Neural cell (in vitro differentiated cells): ENCODE data around the gene TRIM72. TPM values are rescaled to one million over a fixed set of nuclear protein-coding genes. Genes with fewer than 3 reads are reported as not detected.

Experiments used
- H2AFZ ChIP-seq: fragments of 200-600, 300-800 bp; sonication (generic), shearing (Covaris generic); 2 replicates; pipeline ENCODE4 v1.6.0; 2014; ENCODE audit warnings: low read depth, mild to moderate bottlenecking, antibody characterized with exemption, low read length, moderate library complexity
- H3F3A ChIP-seq: fragments of 200-600 bp; shearing (Covaris generic); 2 replicates; pipeline ENCODE4 v1.6.1; 2016; ENCODE audit warnings: mild to moderate bottlenecking, moderate library complexity, mixed read lengths, antibody characterized with exemption, low read length; ENCODE audit not compliant: insufficient read depth, poor library complexity, severe bottlenecking
- H3K27ac ChIP-seq: fragments of 200-600, 300-800 bp; sonication (generic), shearing (Covaris generic); 2 replicates; pipeline ENCODE4 v1.5.1; 2014; ENCODE audit warnings: mild to moderate bottlenecking, low read length, moderate library complexity
- H3K27me3 ChIP-seq: fragments of 300-800, 200-600 bp; sonication (generic), shearing (Covaris generic); 2 replicates; pipeline ENCODE4 v1.6.0; 2014; ENCODE audit warnings: mild to moderate bottlenecking, low read depth, low read length, moderate library complexity; ENCODE audit not compliant: insufficient read depth
- H3K36me3 ChIP-seq: fragments of 300-800, 200-600 bp; sonication (generic), shearing (Covaris generic); 2 replicates; pipeline ENCODE4 v1.5.1; 2014; ENCODE audit warnings: mild to moderate bottlenecking, antibody characterized with exemption, low read length, moderate library complexity; ENCODE audit not compliant: insufficient read depth
- H3K4me2 ChIP-seq: fragments of 300-800, 200-600 bp; sonication (generic), shearing (Covaris generic); 2 replicates; pipeline ENCODE4 v1.6.0; 2014; ENCODE audit warnings: mild to moderate bottlenecking, low read length
- H3K4me3 ChIP-seq: fragments of 300-800, 200-600 bp; sonication (generic), shearing (Covaris generic); 2 replicates; pipeline ENCODE4 v1.5.1; 2014; ENCODE audit warnings: mild to moderate bottlenecking, low read length, moderate library complexity
- H3K79me2 ChIP-seq: fragments of 200-600 bp; shearing (Covaris generic); replicated peaks from 2 replicates; pipeline ENCODE4 v1.6.0; 2014; ENCODE audit warnings: mild to moderate bottlenecking, low read length, moderate library complexity; ENCODE audit not compliant: insufficient read depth
- H3K9ac ChIP-seq: fragments of 300-800, 200-600 bp; sonication (generic), shearing (Covaris generic); 2 replicates; pipeline ENCODE4 v1.6.1; 2016; ENCODE audit warnings: mild to moderate bottlenecking, low read length, mixed read lengths
- H3K9me2 ChIP-seq: fragments of 200-600 bp; shearing (Covaris generic); 2 replicates; pipeline ENCODE4 v1.6.1; 2016; ENCODE audit warnings: mild to moderate bottlenecking, low read length, mixed read lengths; ENCODE audit not compliant: insufficient read depth
- H3K9me3 ChIP-seq: fragments of 200-600, 300-800 bp; sonication (generic), shearing (Covaris generic); 2 replicates; pipeline ENCODE4 v1.6.1; 2016; ENCODE audit warnings: mild to moderate bottlenecking, mixed run types, low read length, moderate library complexity, mixed read lengths
- H4K20me1 ChIP-seq: fragments of 200-600 bp; shearing (Covaris generic); 2 replicates; pipeline ENCODE4 v1.6.1; 2016; ENCODE audit warnings: mild to moderate bottlenecking, mixed run types; ENCODE audit not compliant: insufficient read depth
- CTCF ChIP-seq: fragments of 450-650 bp; IDR thresholded peaks from 2 replicates; pipeline ENCODE4 v1.5.1; 2014; ENCODE audit warnings: antibody characterized with exemption, mild to moderate bottlenecking, moderate library complexity; ENCODE audit not compliant: poor library complexity, severe bottlenecking
- EP300 ChIP-seq: fragments of 450-650 bp; conservative IDR thresholded peaks from 2 replicates; pipeline ENCODE4 v1.6.1; 2014; ENCODE audit warnings: antibody characterized with exemption, mild to moderate bottlenecking, moderate library complexity; ENCODE audit not compliant: poor library complexity, severe bottlenecking
- EZH2 ChIP-seq: fragments of 200-600, 300-800 bp; shearing (Covaris generic), sonication (generic); IDR thresholded peaks from 2 replicates; pipeline ENCODE4 v1.6.1; 2014; ENCODE audit warnings: antibody characterized with exemption, low read length, borderline replicate concordance, mild to moderate bottlenecking; ENCODE audit not compliant: insufficient read depth, poor library complexity, severe bottlenecking
- MXI1 ChIP-seq: fragments of 450-650 bp; conservative IDR thresholded peaks from 2 replicates; pipeline ENCODE4 v1.6.1; 2014; ENCODE audit warnings: antibody characterized with exemption, mild to moderate bottlenecking; ENCODE audit not compliant: poor library complexity, severe bottlenecking
- POLR2AphosphoS5 ChIP-seq: IDR thresholded peaks from 2 replicates; pipeline ENCODE4 v1.6.1; 2012
- RAD21 ChIP-seq: fragments of 450-650 bp; conservative IDR thresholded peaks from 2 replicates; pipeline ENCODE4 v1.6.1; 2014; ENCODE audit warnings: antibody characterized with exemption, mild to moderate bottlenecking, moderate library complexity
- REST ChIP-seq: IDR thresholded peaks from 2 replicates; pipeline ENCODE4 v1.6.1; 2012; ENCODE audit warnings: borderline replicate concordance
- SMC3 ChIP-seq: fragments of 450-650 bp; conservative IDR thresholded peaks from 2 replicates; pipeline ENCODE4 v1.6.1; 2014; ENCODE audit warnings: antibody characterized with exemption, mild to moderate bottlenecking, moderate library complexity; ENCODE audit not compliant: poor library complexity
- TAF1 ChIP-seq: IDR thresholded peaks from 2 replicates; pipeline ENCODE4 v1.6.1; 2012; ENCODE audit warnings: low read depth
- polyA plus RNA-seq: library from polyadenylated mRNA; depleted of rRNA; stranded (reverse); fragments of >200 nt; gene quantifications from 2 replicates; pipeline ENCODE4 v1.2.3, GENCODE V29; 2014

TRIM72 gene
- polyA plus RNA-seq, 1 donor from 2014 or later: 0.05 TPM

GRCh38 chr16:31206776-31207175 is 7.1 kb upstream of the TRIM72 start:
- Histone ChIP-seq H3K9me2 (no peaks in the 10 kb centered on the region), H3K27ac (no peak overlapping the region), H2AFZ (no peak overlapping the region), H3K27me3 (peaks cover 19% of the 10 kb centered on the region), H4K20me1 (no peaks in the 10 kb centered on the region), H3K36me3 (no peaks in the 10 kb centered on the region), H3K4me3 (no peak overlapping the region), H3K9ac (no peak overlapping the region), H3K4me2 (no peak overlapping the region), H3K79me2 (no peaks in the 10 kb centered on the region), H3K9me3 (no peaks in the 10 kb centered on the region), H3F3A (no peaks in the 10 kb centered on the region)
- TF ChIP-seq MXI1 (no peak), EZH2 (no peak), CTCF (no peak), RAD21 (no peak), POLR2AphosphoS5 (no peak), SMC3 (no peak), TAF1 (no peak), EP300 (no peak), REST (no peak)

GRCh38 chr16:31213342-31213741 is 577 bp upstream of the TRIM72 start:
- no peaks in the 10 kb centered on the region for H3K36me3 ChIP-seq
- H3K9me2 ChIP-seq: no peaks in the 10 kb centered on the region
- H3K27ac ChIP-seq: no peak overlapping the region
- no peaks in the 10 kb centered on the region for H3K79me2 ChIP-seq
- no peak overlapping the region for H3K4me2 ChIP-seq
- no peaks in the 10 kb centered on the region for H3K9me3 ChIP-seq
- H3K27me3 ChIP-seq: peaks cover 53% of the 10 kb centered on the region
- no peaks in the 10 kb centered on the region for H3F3A ChIP-seq
- TF ChIP-seq SMC3 (no peak), EZH2 (no peak), TAF1 (no peak), POLR2AphosphoS5 (no peak), MXI1 (no peak), RAD21 (no peak), CTCF (no peak), REST (no peak), EP300 (no peak)
- H3K9ac ChIP-seq: no peak overlapping the region
- no peak overlapping the region for H2AFZ ChIP-seq
- no peaks in the 10 kb centered on the region for H4K20me1 ChIP-seq
- no peak overlapping the region for H3K4me3 ChIP-seq
